Hair follicle dermal papilla cell (primary cell): ENCODE measurements around the gene ZNF267. TPM values are rescaled to one million over a fixed set of nuclear protein-coding genes. Genes with fewer than 3 reads are reported as not detected.

ENCODE experiments used
- small RNA-seq: library from RNA; depleted of rRNA; stranded (forward); fragments of <200 nt; gene quantifications from one replicate; pipeline ENCODE3, GENCODE V24; 2012
- total RNA-seq: library from RNA; depleted of rRNA; stranded (reverse); fragments of >200 nt; gene quantifications from 2 replicates; pipeline ENCODE4 v1.2.3, GENCODE V29; 2012

ZNF267 gene
- 12.0 and 20.0 TPM in 2 replicates for total RNA-seq

GRCh38 chr16:31873556-31874365, at the start of gene ZNF267:
Gene ZNF267, plus strand, starts transcription at chr16:31873807. Its CDS starts 160 bp downstream, at chr16:31873967.

Small RNA genes lying within 50 kb of the gene (small RNA-seq; reads per million reads assigned to genes)
- not detected for gene AC034105.2
- not detected for gene AC034105.4
